ENCODE measurements around the gene LSM12. TPM values are rescaled to one million over a fixed set of nuclear protein-coding genes. Genes with fewer than 3 reads are reported as not detected.

LSM12 gene
- total RNA-seq, 2 donors from 2014 or later = 14.8 to 19.4 TPM

- no peak overlapping the region for H3K4me3 ChIP-seq
- intact Hi-C loops (cut with DNase I) = no loop called here
- no peak for DNase-seq
- H3K4me1 ChIP-seq = peaks cover 22% of the 10 kb centered on the region
- H3K27ac ChIP-seq = no peak overlapping the region
- H3K27me3 ChIP-seq = no peaks in the 10 kb centered on the region
- ATAC-seq = no peak
- TF ChIP-seq CTCF (IDR thresholded peaks at IDR 0.05) (no peak), POLR2A (IDR thresholded peaks at IDR 0.05) (no peak)
- no peaks in the 10 kb centered on the region for H3K9me3 ChIP-seq
- WGBS, 2 donors = 96 to 100% methylated on average over 3 to 14 of the region's 14 CpGs
- H3K36me3 ChIP-seq (replicated peaks in 1 of 2; ENCODE audit: insufficient read depth in 1 of 2, low read depth in 2 of 2) = no peaks in the 10 kb centered on the region
These were observed 53.6 kb downstream of the LSM12 start for GRCh38 chr17:44012874-44013273.

GRCh38 chr17:44012391-44012790 is 54.1 kb downstream of the LSM12 start:
- Histone ChIP-seq H3K27me3 (no peaks in the 10 kb centered on the region), H3K36me3 (replicated peaks in 1 of 2; ENCODE audit: insufficient read depth in 1 of 2, low read depth in 2 of 2) (no peaks in the 10 kb centered on the region), H3K4me3 (no peak overlapping the region), H3K4me1 (peaks cover 27% of the 10 kb centered on the region), H3K9me3 (no peaks in the 10 kb centered on the region), H3K27ac (no peak overlapping the region)
- TF ChIP-seq POLR2A (IDR thresholded peaks at IDR 0.05) = no peak
- TF ChIP-seq CTCF (IDR thresholded peaks at IDR 0.05) = no peak
- 50 to 65% methylated on average over 2 to 3 of the region's 3 CpGs for WGBS, 2 donors
- intact Hi-C loops (cut with DNase I) = no loop called here
- DNase-seq (no peak), ATAC-seq (no peak)

GRCh38 chr17:44011876-44012275 is 54.6 kb downstream of the LSM12 start:
- Histone ChIP-seq H3K9me3 (no peaks in the 10 kb centered on the region), H3K4me3 (no peak overlapping the region), H3K27me3 (no peaks in the 10 kb centered on the region), H3K4me1 (peaks cover 32% of the 10 kb centered on the region), H3K27ac (no peak overlapping the region), H3K36me3 (replicated peaks in 1 of 2; ENCODE audit: insufficient read depth in 1 of 2, low read depth in 2 of 2) (no peaks in the 10 kb centered on the region)
- TF ChIP-seq POLR2A (IDR thresholded peaks at IDR 0.05) (no peak), CTCF (IDR thresholded peaks at IDR 0.05) (no peak)
- intact Hi-C loops (cut with DNase I) = no loop called here
- DNase-seq (no peak), ATAC-seq (no peak)
- 86 to 92% methylated on average over 9 of the region's 9 CpGs for WGBS, 2 donors

GRCh38 chr17:44010966-44011647 is 55.4 kb downstream of the LSM12 start:
- H3K4me1 ChIP-seq = peaks cover 39% of the 10 kb centered on the region
- H3K9me3 ChIP-seq = no peaks in the 10 kb centered on the region
- 55 to 59% methylated on average over 4 of the region's 4 CpGs for WGBS, 2 donors

More at GRCh38 chr17:44010966-44011647, 55.4 kb downstream of the LSM12 start:
- Histone ChIP-seq H3K27me3 (no peaks in the 10 kb centered on the region), H3K36me3 (replicated peaks in 1 of 2; ENCODE audit: insufficient read depth in 1 of 2, low read depth in 2 of 2) (no peaks in the 10 kb centered on the region), H3K27ac (no peak overlapping the region), H3K4me3 (no peak overlapping the region)
- DNase-seq = no peak
- TF ChIP-seq POLR2A (IDR thresholded peaks at IDR 0.05) (no peak), CTCF (IDR thresholded peaks at IDR 0.05) (no peak)
- intact Hi-C loops (cut with DNase I) = no loop called here
- ATAC-seq = no peak
